Neural progenitor cell (in vitro differentiated cells): ENCODE data around the gene RXRA. TPM values are rescaled to one million over a fixed set of nuclear protein-coding genes. Genes with fewer than 3 reads are reported as not detected.

ENCODE experiments used
- DNase-seq: peaks from one replicate; pipeline ENCODE4 v3.0.0-alpha.2; 2016; ENCODE audit warnings: low spot score
- H2AFZ ChIP-seq: fragments of 200-600 bp; sonication (generic); replicated peaks from 2 replicates; pipeline ENCODE4 v1.6.1; 2016; ENCODE audit warnings: antibody characterized with exemption
- H3F3A ChIP-seq: fragments of 200-600 bp; sonication (generic); 2 replicates; pipeline ENCODE4 v1.6.1; 2016; ENCODE audit warnings: antibody characterized with exemption, low read depth
- H3K27ac ChIP-seq: fragments of 200-600 bp; sonication (generic); 2 replicates; pipeline ENCODE4 v1.5.1; 2016; ENCODE audit warnings: mild to moderate bottlenecking
- H3K27me3 ChIP-seq: fragments of 200-600 bp; sonication (generic); 2 replicates; pipeline ENCODE4 v1.6.1; 2016; ENCODE audit warnings: mild to moderate bottlenecking, moderate library complexity
- H3K36me3 ChIP-seq: fragments of 200-600 bp; sonication (generic); 2 replicates; pipeline ENCODE4 v1.5.1; 2016
- H3K4me1 ChIP-seq: fragments of 200-600 bp; sonication (generic); 2 replicates; pipeline ENCODE4 v1.6.1; 2016; ENCODE audit warnings: mixed run types
- H3K4me2 ChIP-seq: fragments of 200-600 bp; sonication (generic); 2 replicates; pipeline ENCODE4 v1.6.1; 2016
- H3K4me3 ChIP-seq: fragments of 200-600 bp; sonication (generic); 2 replicates; pipeline ENCODE4 v1.5.1; 2016
- H3K79me2 ChIP-seq: fragments of 200-600 bp; sonication (generic); 2 replicates; pipeline ENCODE4 v1.6.1; 2016; ENCODE audit warnings: low read depth
- H3K9ac ChIP-seq: fragments of 200-600 bp; sonication (generic); 2 replicates; pipeline ENCODE4 v1.6.1; 2016
- H3K9me3 ChIP-seq: fragments of 200-600 bp; sonication (generic); 2 replicates; pipeline ENCODE4 v1.5.1; 2016; ENCODE audit warnings: low read depth
- H4K20me1 ChIP-seq: fragments of 200-600 bp; sonication (generic); 2 replicates; pipeline ENCODE4 v1.6.1; 2016; ENCODE audit warnings: low read depth
- H3K27ac Mint-ChIP-seq: 3 replicates; pipeline ENCODE4 v1.8.0; 2021; ENCODE audit warnings: mixed read lengths
- H3K27me3 Mint-ChIP-seq: 2 replicates; pipeline ENCODE4 v1.8.0; 2022; ENCODE audit warnings: low read depth, mild to moderate bottlenecking, inconsistent platforms, moderate library complexity, mixed read lengths; ENCODE audit not compliant: insufficient read depth
- H3K36me3 Mint-ChIP-seq: 3 replicates; pipeline ENCODE4 v1.8.0; 2021; ENCODE audit warnings: mixed read lengths
- H3K4me1 Mint-ChIP-seq: 3 replicates; pipeline ENCODE4 v1.8.0; 2021; ENCODE audit warnings: mixed read lengths
- H3K4me3 Mint-ChIP-seq: 3 replicates; pipeline ENCODE4 v1.8.0; 2021; ENCODE audit warnings: mild to moderate bottlenecking, moderate library complexity, mixed read lengths
- H3K9me3 Mint-ChIP-seq: 3 replicates; pipeline ENCODE4 v1.8.0; 2020; ENCODE audit warnings: mixed read lengths
- CTCF ChIP-seq: fragments of 200-600 bp; sonication (generic); IDR thresholded peaks from 2 replicates; pipeline ENCODE4 v1.5.1; 2017; ENCODE audit warnings: antibody characterized with exemption, mild to moderate bottlenecking
- EZH2 ChIP-seq: fragments of 200-600 bp; sonication (generic); IDR thresholded peaks from 2 replicates; pipeline ENCODE4 v1.6.1; 2017; ENCODE audit warnings: antibody characterized with exemption, mild to moderate bottlenecking, moderate library complexity
- EZH2phosphoT487 ChIP-seq: fragments of 200-600 bp; sonication (generic); IDR thresholded peaks from 2 replicates; pipeline ENCODE4 v1.6.1; 2017; ENCODE audit warnings: antibody characterized with exemption
- total RNA-seq: library from RNA; depleted of rRNA; stranded (reverse); fragments of >200 nt; gene quantifications from 2 replicates; pipeline ENCODE4 v1.2.3, GENCODE V29; 2015; ENCODE audit warnings: low replicate concordance

RXRA gene
- total RNA-seq, 1 donor from 2014 or later, result 11.6 TPM

- no peak overlapping the region for H3K4me3 ChIP-seq
- no peak overlapping the region for H3K4me2 ChIP-seq
- H3K9ac ChIP-seq, result no peak overlapping the region
- H3K27ac Mint-ChIP-seq, result no peak overlapping the region
- no peaks in the 10 kb centered on the region for H3K9me3 Mint-ChIP-seq
- no peak overlapping the region for H3K27ac ChIP-seq
- peaks cover 21% of the 10 kb centered on the region for H3K4me1 ChIP-seq
- H3K27me3 ChIP-seq, result no peaks in the 10 kb centered on the region
- peaks cover 61% of the 10 kb centered on the region for H3K79me2 ChIP-seq
- no peaks in the 10 kb centered on the region for H3K36me3 Mint-ChIP-seq
- no peak overlapping the region for H2AFZ ChIP-seq
- peak; percentile 79 for DNase-seq
- no peaks in the 10 kb centered on the region for H3K36me3 ChIP-seq
- peaks cover 4% of the 10 kb centered on the region for H3K27me3 Mint-ChIP-seq
- H3K9me3 ChIP-seq, result no peaks in the 10 kb centered on the region
- H3K4me3 Mint-ChIP-seq, result no peak overlapping the region
- peak; percentile 5 for TF ChIP-seq CTCF
- no peak for TF ChIP-seq EZH2phosphoT487
- H3F3A ChIP-seq, result peaks cover 9% of the 10 kb centered on the region
- H4K20me1 ChIP-seq, result peaks cover 94% of the 10 kb centered on the region
- peaks cover 18% of the 10 kb centered on the region for H3K4me1 Mint-ChIP-seq
Measured at GRCh38 chr9:134365791-134366222, 39.6 kb downstream of the RXRA start.

DNA sequence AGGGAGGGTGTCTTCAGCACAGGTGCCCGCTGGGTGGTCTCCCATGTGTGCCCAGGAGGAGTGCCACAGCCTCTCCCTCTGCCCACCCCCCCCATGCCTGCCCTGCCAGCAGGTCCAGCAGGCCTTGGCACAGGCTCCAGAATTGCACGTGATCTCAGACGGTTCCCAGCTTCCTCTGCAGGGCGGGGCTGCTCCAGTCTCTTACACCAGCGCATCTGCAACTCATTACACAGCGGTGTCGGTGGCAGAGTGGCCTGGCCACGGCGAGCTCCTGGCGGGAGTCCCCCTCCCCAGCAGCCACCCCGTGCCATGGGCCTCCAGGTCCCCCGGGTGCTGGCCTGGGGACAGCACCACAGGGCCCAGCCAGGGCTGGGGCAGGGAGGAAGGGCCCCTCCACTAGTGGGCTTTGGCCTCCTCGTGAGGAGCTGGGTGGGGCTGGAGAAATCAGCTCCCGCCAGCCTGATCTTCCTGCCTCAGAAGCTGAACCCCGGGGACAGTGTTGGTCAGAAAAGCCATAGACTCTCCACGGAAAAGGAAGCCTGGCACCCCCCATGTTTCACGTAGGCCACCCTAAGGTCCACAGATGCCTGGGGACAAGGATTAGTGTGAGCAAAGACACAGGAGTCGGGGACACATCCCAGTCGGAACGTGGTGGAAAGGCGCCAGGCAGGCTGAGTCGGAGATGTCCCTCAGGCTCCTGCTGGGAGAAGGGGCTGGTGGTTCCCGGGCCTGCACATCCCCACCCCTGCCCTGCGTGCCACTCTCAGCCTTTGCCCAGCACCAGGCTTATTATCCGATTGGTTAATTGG, 40.2 kb downstream of the RXRA start:
- H3K27ac Mint-ChIP-seq, result no peak overlapping the region
- H3K4me2 ChIP-seq, result no peak overlapping the region

DNA sequence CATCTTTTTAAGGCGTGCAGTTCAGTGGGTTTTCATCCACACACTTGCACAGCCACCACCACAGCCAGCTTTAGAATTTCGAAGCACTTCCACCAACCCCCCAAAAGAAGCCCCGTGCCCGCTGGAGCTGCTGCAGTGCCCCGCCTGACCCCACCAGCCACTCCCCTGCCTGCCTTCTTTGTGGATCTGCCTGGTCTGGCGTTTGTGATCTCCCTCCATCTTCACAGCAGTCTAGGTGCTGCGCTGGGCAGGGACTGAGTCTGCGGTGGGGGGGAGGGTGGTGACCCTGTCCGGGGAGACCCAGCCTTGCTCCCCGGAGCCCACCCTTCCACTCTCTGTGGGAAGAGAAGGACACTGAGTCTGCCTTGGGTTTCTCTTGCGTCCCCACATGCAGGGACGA, 40.8 kb downstream of the RXRA start:
- H3K27me3 ChIP-seq, result no peaks in the 10 kb centered on the region
- H3K9ac ChIP-seq, result no peak overlapping the region
- H3K36me3 Mint-ChIP-seq, result no peaks in the 10 kb centered on the region
- H4K20me1 ChIP-seq, result peaks cover 94% of the 10 kb centered on the region
- no peaks in the 10 kb centered on the region for H3K36me3 ChIP-seq
- H3K9me3 ChIP-seq, result no peaks in the 10 kb centered on the region
- no peak overlapping the region for H3K27ac ChIP-seq
- H3K27me3 Mint-ChIP-seq, result peaks cover 4% of the 10 kb centered on the region
- H3K4me3 Mint-ChIP-seq, result no peak overlapping the region
- peaks cover 21% of the 10 kb centered on the region for H3K4me1 ChIP-seq
- H3F3A ChIP-seq, result peaks cover 9% of the 10 kb centered on the region
- H3K9me3 Mint-ChIP-seq, result no peaks in the 10 kb centered on the region
- H2AFZ ChIP-seq, result no peak overlapping the region
- DNase-seq, result no peak
- H3K4me1 Mint-ChIP-seq, result peaks cover 18% of the 10 kb centered on the region
- H3K4me2 ChIP-seq, result no peak overlapping the region
- TF ChIP-seq EZH2phosphoT487, result no peak
- TF ChIP-seq EZH2, result no peak
- no peak for TF ChIP-seq CTCF
- H3K27ac Mint-ChIP-seq, result no peak overlapping the region
- H3K79me2 ChIP-seq, result peaks cover 61% of the 10 kb centered on the region
- no peak overlapping the region for H3K4me3 ChIP-seq

More for the DNA sequence above, 40.2 kb downstream of the RXRA start:
- Histone ChIP-seq H3K9ac (no peak overlapping the region), H3K36me3 (no peaks in the 10 kb centered on the region), H3F3A (peaks cover 9% of the 10 kb centered on the region), H3K27ac (no peak overlapping the region), H3K4me1 (peaks cover 21% of the 10 kb centered on the region), H4K20me1 (peaks cover 94% of the 10 kb centered on the region), H3K27me3 (no peaks in the 10 kb centered on the region), H3K4me3 (no peak overlapping the region), H2AFZ (no peak overlapping the region), H3K79me2 (peaks cover 58% of the 10 kb centered on the region), H3K9me3 (no peaks in the 10 kb centered on the region)
- Mint-ChIP-seq H3K9me3 (no peaks in the 10 kb centered on the region), H3K27me3 (peaks cover 4% of the 10 kb centered on the region), H3K4me3 (no peak overlapping the region), H3K36me3 (no peaks in the 10 kb centered on the region), H3K4me1 (peaks cover 18% of the 10 kb centered on the region)
- TF ChIP-seq EZH2 (no peak), EZH2phosphoT487 (no peak), CTCF (no peak)
- no peak for DNase-seq
